Urothelium cell line (cell line): ENCODE data around the gene CCDC171.

Source experiments
- DNase-seq: peaks from one replicate; pipeline ENCODE4 v3.0.0; 2011; ENCODE audit warnings: low spot score, mixed read lengths
- FAIRE-seq: peaks from 2 replicates; lab custom pipeline; 2011; peaks lifted over from hg19 to GRCh38; lab: Jason Lieb, UNC

Gene CCDC171

DNA sequence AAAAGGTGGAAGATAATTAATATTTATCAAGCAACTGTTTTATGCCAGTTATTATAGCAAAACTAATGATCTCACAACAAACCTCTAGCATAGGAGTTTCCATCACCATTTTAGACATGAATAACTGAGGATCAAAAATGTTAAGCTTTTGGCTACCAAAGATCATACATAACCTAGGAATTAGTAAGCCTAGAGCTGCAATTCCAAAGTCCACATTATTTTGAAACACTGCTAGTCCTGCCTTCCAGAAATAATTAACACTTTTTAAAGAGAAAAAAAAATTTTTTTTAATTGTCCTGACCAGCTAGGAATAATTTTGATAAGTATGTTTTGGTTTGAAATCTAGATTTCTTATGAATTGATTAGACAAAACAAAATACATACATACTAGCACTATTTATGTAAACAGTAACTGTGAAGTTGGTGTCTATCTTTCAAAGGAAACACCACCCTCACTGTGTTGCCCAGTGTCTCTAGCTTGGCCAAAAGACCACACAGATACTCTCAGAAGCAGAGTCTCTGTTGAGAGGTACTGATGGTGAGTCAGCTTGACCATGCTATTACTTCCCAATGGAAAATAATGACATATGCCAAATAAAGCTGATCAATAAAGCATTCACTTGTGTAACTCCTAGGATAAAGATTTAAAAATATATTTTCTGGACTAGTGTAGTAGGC is 422.4 kb downstream of the CCDC171 start:
- FAIRE-seq: no peak
- no peak for DNase-seq

DNA sequence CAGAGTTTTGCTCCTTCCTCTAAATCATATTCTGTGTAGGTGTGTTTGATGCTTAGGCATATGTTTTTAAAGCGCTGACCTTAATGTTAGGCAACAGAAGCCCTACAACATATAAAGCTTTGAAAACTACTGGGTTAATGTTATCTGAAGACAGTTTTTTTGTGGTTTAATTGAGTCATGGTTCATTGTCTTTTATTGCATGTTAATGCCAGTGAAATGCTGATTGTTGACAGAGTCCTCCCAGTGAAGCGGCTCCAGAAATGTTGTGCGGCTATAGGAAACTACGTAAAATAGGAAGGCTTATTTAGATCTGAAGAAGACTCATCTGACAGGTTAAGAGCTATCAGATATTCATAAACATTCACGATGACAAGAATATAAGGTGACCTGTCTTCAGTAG is 424.6 kb downstream of the CCDC171 start:
- FAIRE-seq (no peak), DNase-seq (no peak)

DNA sequence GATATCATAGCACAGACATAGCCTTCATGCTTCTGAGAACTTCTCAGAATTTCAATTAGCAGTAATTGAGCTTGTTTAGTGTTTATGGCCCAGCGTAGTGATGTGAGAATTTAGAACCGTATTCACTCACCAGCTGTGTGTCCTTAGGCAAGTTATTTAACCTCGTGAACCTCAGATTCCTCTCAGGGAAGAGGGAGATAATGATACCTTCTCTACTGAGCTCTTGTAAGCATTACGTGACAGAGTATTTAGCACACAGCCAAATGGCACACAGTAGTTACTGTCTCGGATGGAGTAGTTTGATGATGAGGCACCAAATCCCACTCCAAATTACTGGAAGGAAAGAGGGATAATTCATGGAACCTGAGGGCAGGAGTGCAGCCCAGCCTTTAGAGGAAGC is 429.3 kb downstream of the CCDC171 start:
- DNase-seq (no peak), FAIRE-seq (no peak)

- FAIRE-seq: no peak
- peak; percentile 77 for DNase-seq
These were observed 446.8 kb downstream of the CCDC171 start for GRCh38 chr9:15999422-16000339.

- DNase-seq: no peak
- FAIRE-seq: no peak
These were observed 448.0 kb downstream of the CCDC171 start for GRCh38 chr9:16000811-16001210.

GRCh38 chr9:16001856-16002255 is 449.0 kb downstream of the CCDC171 start:
- DNase-seq (no peak), FAIRE-seq (no peak)

DNA sequence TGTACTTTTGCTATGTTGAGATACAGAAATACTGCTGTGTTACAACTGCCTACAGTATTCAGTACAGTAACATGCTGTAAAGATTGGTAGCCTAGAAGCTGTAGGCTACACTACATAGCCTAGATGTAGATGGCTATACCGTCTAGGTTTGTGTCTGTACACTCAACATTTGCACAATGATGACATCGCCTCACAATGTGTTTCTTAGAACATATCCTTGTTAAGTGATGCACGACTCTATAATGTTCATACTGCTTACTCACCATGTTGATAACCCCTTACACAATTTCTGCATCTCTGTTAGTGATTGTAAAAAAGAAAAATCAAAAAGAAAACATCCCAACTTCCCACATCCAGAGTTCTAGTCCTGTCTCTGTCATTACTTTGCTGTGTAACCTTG is 450.0 kb downstream of the CCDC171 start:
- peak; percentile 55 for FAIRE-seq
- no peak for DNase-seq

DNA sequence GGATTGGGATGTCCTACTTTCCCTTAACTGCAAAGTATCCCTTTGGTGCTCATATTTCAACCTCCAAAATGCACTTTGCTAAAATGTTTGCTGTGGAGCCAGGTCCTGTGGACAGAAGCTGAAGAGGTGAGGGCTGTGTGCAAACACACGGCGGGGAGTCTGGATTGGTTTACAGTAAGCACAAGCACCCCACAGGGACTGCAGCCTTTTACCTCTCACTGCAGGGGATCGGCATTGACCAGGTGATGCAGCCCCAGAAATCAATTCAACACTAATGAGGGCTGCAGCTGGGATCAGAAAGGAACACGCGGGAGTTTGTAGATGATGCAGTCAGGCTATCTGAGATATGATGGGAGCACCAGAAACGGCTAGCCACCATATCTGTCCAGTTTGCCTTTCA is 450.9 kb downstream of the CCDC171 start:
- FAIRE-seq (no peak), DNase-seq (no peak)

- DNase-seq (no peak), FAIRE-seq (no peak)
These were observed 451.8 kb downstream of the CCDC171 start for GRCh38 chr9:16004613-16005012.

GRCh38 chr9:16010221-16010620 is 457.4 kb downstream of the CCDC171 start:
- DNase-seq (no peak), FAIRE-seq (no peak)

DNA sequence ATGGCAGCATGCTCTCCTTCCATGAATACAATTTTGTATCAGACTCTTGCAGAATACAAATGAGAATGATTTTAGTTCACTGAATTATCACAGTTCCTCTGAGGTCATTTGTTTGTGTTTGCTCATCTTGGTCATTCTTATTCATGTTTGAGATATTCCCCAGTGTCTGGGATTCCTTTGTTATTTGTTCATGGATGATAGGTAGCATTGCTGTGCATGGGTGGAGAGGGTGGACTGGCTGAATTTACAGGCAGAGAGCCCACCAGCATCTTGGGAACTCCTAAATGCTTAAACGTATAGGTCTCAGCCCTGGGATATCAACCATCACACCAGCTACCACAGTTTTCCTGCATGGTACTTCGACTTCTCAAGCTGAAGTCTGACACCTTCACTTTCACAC is 459.8 kb downstream of the CCDC171 start:
- FAIRE-seq (no peak), DNase-seq (peak; percentile 9)

DNA sequence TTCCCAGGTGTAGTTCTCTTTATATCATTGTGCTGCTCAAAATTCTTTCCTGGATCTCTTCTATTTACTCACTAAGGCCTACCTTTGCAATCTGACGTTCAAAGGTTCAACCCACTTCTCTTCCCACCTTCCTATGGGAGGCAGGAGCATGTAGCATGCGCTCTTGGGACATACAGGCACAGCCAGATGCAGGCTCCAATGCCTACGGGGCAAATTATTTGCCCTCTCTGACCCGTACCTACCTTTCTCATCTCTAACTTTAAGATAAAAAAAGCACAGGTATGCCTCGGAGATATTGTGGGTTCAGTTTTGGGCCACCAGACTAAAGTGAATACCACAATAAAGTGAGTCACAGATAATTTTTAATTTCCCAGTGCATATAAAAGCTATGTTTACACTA is 460.5 kb downstream of the CCDC171 start:
- no peak for FAIRE-seq
- DNase-seq: no peak

- DNase-seq: no peak
- no peak for FAIRE-seq
These were observed 461.0 kb downstream of the CCDC171 start for GRCh38 chr9:16013826-16014225.

- FAIRE-seq: no peak
- no peak for DNase-seq
These were observed 469.4 kb downstream of the CCDC171 start for GRCh38 chr9:16022228-16022627.

DNA sequence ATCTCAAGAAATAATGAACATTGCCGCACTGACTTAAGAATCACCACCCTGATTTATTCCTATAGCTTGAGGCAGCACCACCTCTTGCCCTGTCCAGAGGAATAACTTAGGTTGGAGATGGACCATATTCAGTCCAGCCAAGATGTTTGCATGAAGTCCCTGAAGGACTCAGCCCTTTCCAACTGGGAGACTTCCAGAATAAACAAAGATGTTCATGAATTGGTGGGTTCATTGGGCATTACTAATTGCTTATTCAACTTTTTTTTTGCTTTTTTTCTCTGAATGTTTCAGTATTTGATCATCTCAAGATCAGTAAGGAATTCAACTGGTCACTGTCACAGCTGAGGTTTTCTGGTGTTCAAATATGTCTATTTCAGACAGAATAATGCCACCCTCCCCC is 470.6 kb downstream of the CCDC171 start:
- FAIRE-seq (no peak), DNase-seq (no peak)
